HepG2 (cell line): ENCODE measurements around the gene TRIP4. TPM values are rescaled to one million over a fixed set of nuclear protein-coding genes. Genes with fewer than 3 reads are reported as not detected.
A peak's percentile ranks its signal among the peaks of the same experiment; 100 is the strongest.

ENCODE experiments used
- CREB3 ChIP-seq: sonication (generic); formaldehyde crosslinking; IDR thresholded peaks from 2 replicates; pipeline ENCODE4 v1.5.0; 2020; ENCODE audit warnings: missing genetic modification reagents
- FOXJ3 ChIP-seq: sonication (generic); formaldehyde crosslinking; IDR thresholded peaks from 2 replicates; pipeline ENCODE4 v1.4.0; 2020; ENCODE audit warnings: missing genetic modification reagents, mild to moderate bottlenecking, borderline replicate concordance
- GZF1 ChIP-seq: sonication (generic); formaldehyde crosslinking; IDR thresholded peaks from 2 replicates; pipeline ENCODE4 v1.5.1; 2020; ENCODE audit warnings: mild to moderate bottlenecking, missing genetic modification reagents
- HOXA3 ChIP-seq: sonication (generic); formaldehyde crosslinking; IDR thresholded peaks from 2 replicates; pipeline ENCODE4 v1.5.0; 2020; ENCODE audit warnings: missing genetic modification reagents
- HOXD1 ChIP-seq: sonication (generic); formaldehyde crosslinking; IDR thresholded peaks from 2 replicates; pipeline ENCODE4 v1.5.0; 2020; ENCODE audit warnings: missing genetic modification reagents
- IKZF5 ChIP-seq: IDR thresholded peaks from 2 replicates; pipeline ENCODE4 v1.6.1; 2018; ENCODE audit warnings: missing genetic modification reagents, mild to moderate bottlenecking, missing compliant biosample characterization
- IRF2 ChIP-seq: IDR thresholded peaks from 2 replicates; pipeline ENCODE4 v1.6.1; 2018; ENCODE audit warnings: missing genetic modification reagents, missing compliant biosample characterization
- KAT7 ChIP-seq: IDR thresholded peaks from 2 replicates; pipeline ENCODE4 v1.6.1; 2018; ENCODE audit warnings: borderline replicate concordance, missing compliant biosample characterization
- MTERF4 ChIP-seq: sonication (generic); formaldehyde crosslinking; IDR thresholded peaks from 2 replicates; pipeline ENCODE4 v1.8.0; 2023; ENCODE audit warnings: mild to moderate bottlenecking, missing genetic modification reagents
- NR0B2 ChIP-seq: sonication (generic); formaldehyde crosslinking; IDR thresholded peaks from 2 replicates; pipeline ENCODE4 v1.4.0; 2020; ENCODE audit warnings: mild to moderate bottlenecking, missing genetic modification reagents
- NRL ChIP-seq: sonication (generic); formaldehyde crosslinking; IDR thresholded peaks from 2 replicates; pipeline ENCODE4 v1.5.0; 2020; ENCODE audit warnings: missing genetic modification reagents, mild to moderate bottlenecking, moderate library complexity, borderline replicate concordance
- PCBP1 ChIP-seq: fragments of 200-400 bp; formaldehyde crosslinking; IDR thresholded peaks from 2 replicates; pipeline ENCODE4 v1.6.1; 2017; ENCODE audit warnings: mild to moderate bottlenecking, low read depth, low read length, borderline replicate concordance
- RBM22 ChIP-seq: fragments of 200-400 bp; formaldehyde crosslinking; optimal IDR thresholded peaks from 2 replicates; pipeline ENCODE3; 2017; ENCODE audit warnings: mild to moderate bottlenecking, low read length, moderate library complexity
- RFX1 ChIP-seq: fragments of 450-650 bp; IDR thresholded peaks from 2 replicates; pipeline ENCODE4 v1.6.1; 2017
- RFX5 ChIP-seq: IDR thresholded peaks from 2 replicates; pipeline ENCODE4 v1.6.1; 2011; ENCODE audit warnings: low read depth, low read length, improper control_type of control experiment
- RORA ChIP-seq: sonication (generic); formaldehyde crosslinking; IDR thresholded peaks from 2 replicates; pipeline ENCODE4 v1.5.0; 2020; ENCODE audit warnings: mild to moderate bottlenecking, missing genetic modification reagents, moderate library complexity
- SIN3A ChIP-seq: IDR thresholded peaks from 2 replicates; pipeline ENCODE4 v1.6.1; 2011; ENCODE audit warnings: low read depth, mild to moderate bottlenecking, control low read depth, low read length, borderline replicate concordance
- TCF7L2 ChIP-seq: IDR thresholded peaks from 2 replicates; pipeline ENCODE4 v1.6.1; 2011; ENCODE audit warnings: mild to moderate bottlenecking, low read depth, low read length, moderate library complexity
- TEAD3 ChIP-seq: optimal IDR thresholded peaks from 2 replicates; pipeline ENCODE3; 2016; ENCODE audit warnings: borderline replicate concordance
- UBTF ChIP-seq: sonication (generic); formaldehyde crosslinking; IDR thresholded peaks from 2 replicates; pipeline ENCODE4 v1.4.0; 2020; ENCODE audit warnings: mild to moderate bottlenecking, missing genetic modification reagents
- ZNF564 ChIP-seq: sonication (generic); formaldehyde crosslinking; IDR thresholded peaks from 2 replicates; pipeline ENCODE4 v1.8.1; 2023; ENCODE audit warnings: mild to moderate bottlenecking, missing genetic modification reagents
- ZNF576 ChIP-seq: sonication (generic); formaldehyde crosslinking; IDR thresholded peaks from 2 replicates; pipeline ENCODE4 v1.4.0; 2020; ENCODE audit warnings: mild to moderate bottlenecking, missing genetic modification reagents
- ZNF615 ChIP-seq: sonication (generic); formaldehyde crosslinking; IDR thresholded peaks from 2 replicates; pipeline ENCODE4 v1.5.0; 2020; ENCODE audit warnings: mild to moderate bottlenecking, missing genetic modification reagents, borderline replicate concordance
- ZNF839 ChIP-seq: sonication (generic); formaldehyde crosslinking; IDR thresholded peaks from 2 replicates; pipeline ENCODE4 v1.4.0; 2020; ENCODE audit warnings: missing genetic modification reagents, mild to moderate bottlenecking, borderline replicate concordance
- polyA plus RNA-seq, 8 experiments: library from polyadenylated mRNA; depleted of rRNA in 3 of 8; stranded (reverse) in 7 of 8; unstranded in 1 of 8; fragments of >200 nt; fragmentation: Illumina TruSeq in 4 of 8; extraction: Trizol in 4 of 8; gene quantifications; 2 replicates each; pipeline versions ENCODE4 v1.2.1 to v1.2.3, GENCODE V29; 2011 to 2016; ENCODE audit warnings: low read depth in 4 of 8, missing spikeins in 1 of 8, mixed read lengths in 1 of 8; ENCODE audit not compliant: insufficient read depth in 1 of 8
- total RNA-seq, 5 experiments: library from RNA; depleted of rRNA; stranded (reverse); fragments of >200 nt; fragmentation: Illumina TruSeq; extraction: Trizol; gene quantifications; 2 replicates each; pipeline ENCODE4 v1.2.3, GENCODE V29; 2016; ENCODE audit warnings: low read depth in 1 of 5

The TRIP4 gene
- total and polyA plus RNA-seq, 2 of the 13 experiments (the other 11 are each of a cell fraction or from before 2014, with no cell fraction given), result 7.1 to 11.8 TPM

- TF ChIP-seq UBTF, result peak; percentile 43; the same call in 1 of the 2 replicates
- TF ChIP-seq PCBP1, result 0 out of 2 replicates have a peak, but pooled peaks have one; percentile 79
- peak; percentile 99 for TF ChIP-seq SIN3A
- 0 out of 2 replicates have a peak, but pooled peaks have one; percentile 28 for TF ChIP-seq HOXD1 (CRISPR knock-in tag)
- TF ChIP-seq ZNF576 (CRISPR knock-in tag), result 0 out of 2 replicates have a peak, but pooled peaks have one; percentile 34
- no peak for TF ChIP-seq CREB3 (CRISPR knock-in tag)
- no peak for TF ChIP-seq ZNF839
- TF ChIP-seq RFX1, result peak; percentile 91
- peak; percentile 5 for TF ChIP-seq TEAD3 (CRISPR knock-in tag)
- TF ChIP-seq RORA (CRISPR knock-in tag), result no peak
- TF ChIP-seq RFX5, result peak; percentile 42; the same call in 1 of the 2 replicates
- peak; percentile 51; the same call in 1 of the 2 replicates for TF ChIP-seq NR0B2
- TF ChIP-seq ZNF615 (CRISPR knock-in tag), result no peak
- TF ChIP-seq TCF7L2, result no peak
- TF ChIP-seq MTERF4 (CRISPR knock-in tag), result no peak
- peak; percentile 56; the same call in 1 of the 2 replicates for TF ChIP-seq KAT7 (CRISPR knock-in tag)
- TF ChIP-seq ZNF564, result no peak; the same call in 1 of the 2 replicates
- 0 out of 2 replicates have a peak, but pooled peaks have one; percentile 70 for TF ChIP-seq IKZF5
- peak; percentile 75 for TF ChIP-seq RBM22
- TF ChIP-seq FOXJ3 (CRISPR knock-in tag), result no peak
- TF ChIP-seq GZF1, result no peak
- no peak for TF ChIP-seq IRF2 (CRISPR knock-in tag)
- TF ChIP-seq HOXA3 (CRISPR knock-in tag), result peak; percentile 65
- TF ChIP-seq NRL, result peak; percentile 48; the same call in 1 of the 2 replicates
Measured at GRCh38 chr15:64355944-64356709, 31.5 kb upstream of the TRIP4 start, which contains the start of gene CSNK1G1 (continued).
